Measurements from ENCODE around the gene IFI27L1.

The IFI27L1 gene

DNA sequence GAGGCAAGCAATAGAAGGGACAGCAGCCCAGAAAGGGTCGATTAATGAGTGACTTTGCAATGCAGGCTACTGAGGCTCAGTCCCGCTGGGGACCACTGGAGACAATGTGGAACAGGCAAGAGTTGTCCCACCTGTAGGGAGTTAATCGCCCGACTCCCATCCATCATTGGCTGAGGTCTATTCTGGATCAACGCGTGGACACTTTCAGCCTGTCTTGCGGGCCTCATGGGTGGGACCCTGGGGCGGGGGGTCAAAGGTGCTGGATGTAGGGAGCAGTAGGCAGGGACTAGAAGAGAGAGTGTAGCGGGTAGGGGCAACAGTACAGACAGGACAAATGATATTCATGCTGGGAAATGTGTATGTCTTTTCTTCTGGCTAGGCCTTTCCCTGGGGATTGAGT, 42.2 kb downstream of the IFI27L1 start:
- no peak overlapping the region for H3K4me3 ChIP-seq (ENCODE audit: control insufficient read depth, low read depth, low read length)
- no peak for DNase-seq (ENCODE audit: low read depth)
- TF ChIP-seq, protein P1, sequence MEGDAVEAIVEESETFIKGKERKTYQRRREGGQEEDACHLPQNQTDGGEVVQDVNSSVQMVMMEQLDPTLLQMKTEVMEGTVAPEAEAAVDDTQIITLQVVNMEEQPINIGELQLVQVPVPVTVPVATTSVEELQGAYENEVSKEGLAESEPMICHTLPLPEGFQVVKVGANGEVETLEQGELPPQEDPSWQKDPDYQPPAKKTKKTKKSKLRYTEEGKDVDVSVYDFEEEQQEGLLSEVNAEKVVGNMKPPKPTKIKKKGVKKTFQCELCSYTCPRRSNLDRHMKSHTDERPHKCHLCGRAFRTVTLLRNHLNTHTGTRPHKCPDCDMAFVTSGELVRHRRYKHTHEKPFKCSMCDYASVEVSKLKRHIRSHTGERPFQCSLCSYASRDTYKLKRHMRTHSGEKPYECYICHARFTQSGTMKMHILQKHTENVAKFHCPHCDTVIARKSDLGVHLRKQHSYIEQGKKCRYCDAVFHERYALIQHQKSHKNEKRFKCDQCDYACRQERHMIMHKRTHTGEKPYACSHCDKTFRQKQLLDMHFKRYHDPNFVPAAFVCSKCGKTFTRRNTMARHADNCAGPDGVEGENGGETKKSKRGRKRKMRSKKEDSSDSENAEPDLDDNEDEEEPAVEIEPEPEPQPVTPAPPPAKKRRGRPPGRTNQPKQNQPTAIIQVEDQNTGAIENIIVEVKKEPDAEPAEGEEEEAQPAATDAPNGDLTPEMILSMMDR (conservative IDR thresholded peaks at IDR 0.05; ENCODE audit: control insufficient read depth, insufficient read depth, low read depth, low read length): no peak

DNA sequence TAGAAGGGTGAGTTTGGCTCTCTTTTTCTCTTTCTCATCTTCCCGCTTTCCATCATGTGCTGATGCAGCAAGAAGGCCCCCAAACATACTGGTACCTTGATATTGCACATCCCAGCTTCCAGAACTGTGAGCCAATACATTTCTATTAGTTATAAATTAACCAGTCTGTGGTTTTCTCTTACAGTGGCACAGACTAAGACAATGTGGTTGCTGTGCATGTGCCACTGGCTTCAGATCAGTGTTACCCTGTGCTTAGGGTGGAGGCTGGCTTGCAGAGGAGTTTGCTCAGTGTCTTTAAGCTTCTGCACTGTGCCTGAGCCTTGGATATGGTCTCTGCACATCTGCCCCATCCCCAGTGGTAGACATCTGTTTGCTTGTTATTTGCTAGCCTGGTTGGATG, 42.8 kb downstream of the IFI27L1 start:
- TF ChIP-seq, protein P1 (conservative IDR thresholded peaks at IDR 0.05; ENCODE audit: control insufficient read depth, insufficient read depth, low read depth, low read length): no peak
- no peak overlapping the region for H3K4me3 ChIP-seq (ENCODE audit: control insufficient read depth, low read depth, low read length)
- no peak for DNase-seq (ENCODE audit: low read depth)

DNA sequence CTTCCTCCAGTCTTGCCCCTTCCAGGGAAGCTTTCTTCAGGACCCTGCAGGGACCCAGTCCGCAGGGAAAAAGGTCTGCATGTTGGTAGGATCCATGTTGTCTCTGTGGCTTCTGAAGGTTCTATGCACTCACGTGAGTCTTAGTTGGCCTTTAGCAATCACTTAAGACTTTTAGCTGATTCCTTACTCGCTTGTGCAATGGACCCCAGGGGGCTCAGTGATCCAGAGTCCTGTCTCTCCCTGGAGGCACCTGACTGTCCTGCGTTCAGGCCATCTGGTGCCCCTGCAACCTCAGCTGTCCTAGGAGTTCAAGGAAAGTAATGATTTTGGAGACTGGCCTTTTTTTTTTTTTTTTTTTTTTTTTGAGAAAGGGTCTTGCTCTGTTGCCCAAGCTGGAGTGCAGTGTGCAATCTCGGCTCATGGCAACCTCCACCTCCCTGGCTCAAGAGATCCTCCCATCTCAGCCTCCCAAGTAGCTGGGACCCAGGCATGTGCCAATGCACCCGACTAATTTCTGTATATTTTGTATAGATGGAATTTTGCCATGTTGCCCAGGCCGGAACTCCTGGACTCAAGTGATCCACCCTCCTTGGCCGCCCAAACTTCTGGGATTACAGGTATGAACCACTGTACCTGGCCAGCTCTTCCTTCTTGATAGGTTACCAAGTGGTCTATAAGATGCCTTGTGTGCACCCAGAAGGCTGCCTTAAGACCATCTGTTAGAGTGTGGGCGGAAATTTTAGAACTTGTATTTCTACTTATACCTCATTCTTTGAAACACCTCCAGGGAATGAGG, 43.7 kb downstream of the IFI27L1 start:
- no peak overlapping the region for H3K4me3 ChIP-seq (ENCODE audit: control insufficient read depth, low read depth, low read length)
- DNase-seq (ENCODE audit: low read depth): no peak
- TF ChIP-seq, protein P1 (conservative IDR thresholded peaks at IDR 0.05; ENCODE audit: control insufficient read depth, insufficient read depth, low read depth, low read length): no peak

DNA sequence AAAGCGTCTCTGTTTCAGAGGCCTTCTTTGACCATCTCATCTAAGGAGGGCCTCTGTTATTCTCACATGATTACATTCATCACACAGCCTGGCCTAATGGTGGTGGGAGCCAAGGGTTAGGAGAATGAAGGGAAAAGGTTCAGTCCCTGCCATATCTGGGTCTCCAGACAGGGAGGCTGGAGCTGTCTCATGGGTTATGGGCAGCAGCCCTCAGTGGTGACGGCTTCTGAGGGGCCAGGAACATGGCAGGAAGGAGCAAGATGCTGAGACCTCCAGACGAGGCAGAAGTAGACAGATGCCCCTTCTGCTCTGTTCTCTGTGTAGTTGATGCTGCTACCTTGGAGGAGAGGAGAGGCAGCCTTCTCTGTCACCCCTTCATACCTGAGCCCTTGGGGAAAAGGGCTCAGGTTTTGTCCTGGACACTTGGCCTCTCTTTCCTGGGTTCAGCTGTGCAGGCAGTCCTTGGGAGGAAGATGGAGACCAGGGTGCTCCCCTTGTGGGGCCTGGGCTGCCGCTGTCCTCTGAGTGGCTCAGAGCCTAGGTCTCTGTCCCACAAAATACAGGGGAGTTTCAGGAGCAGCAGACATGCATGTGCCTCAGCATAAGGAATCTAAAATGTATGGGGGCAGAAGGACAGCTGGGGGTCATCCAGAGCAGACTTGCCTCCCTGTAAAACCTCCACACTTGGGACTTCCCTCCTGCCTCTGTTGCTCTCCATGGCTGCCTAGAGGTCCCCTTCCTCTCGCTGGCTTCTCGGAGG, 44.7 kb downstream of the IFI27L1 start:
- no peak overlapping the region for H3K4me3 ChIP-seq (ENCODE audit: control insufficient read depth, low read depth, low read length)
- TF ChIP-seq, protein P1 (conservative IDR thresholded peaks at IDR 0.05; ENCODE audit: control insufficient read depth, insufficient read depth, low read depth, low read length): no peak
- no peak for DNase-seq (ENCODE audit: low read depth)

DNA sequence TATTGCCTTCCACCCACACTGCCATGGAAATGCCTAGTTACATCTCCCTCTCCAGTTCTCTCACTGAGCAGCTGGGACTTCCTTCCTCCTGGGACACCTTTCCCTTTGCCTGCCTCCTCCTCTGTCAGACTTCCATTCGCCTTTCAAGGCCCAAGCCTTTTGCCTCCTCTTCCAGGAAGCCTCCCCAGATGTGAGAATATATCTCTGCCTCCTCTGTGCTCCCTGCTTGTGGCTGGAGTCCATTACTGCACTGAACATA, 45.2 kb downstream of the IFI27L1 start:
- TF ChIP-seq, protein P1 (conservative IDR thresholded peaks at IDR 0.05; ENCODE audit: control insufficient read depth, insufficient read depth, low read depth, low read length): no peak
- no peak for DNase-seq (ENCODE audit: low read depth)
- H3K4me3 ChIP-seq (ENCODE audit: control insufficient read depth, low read depth, low read length): no peak overlapping the region

DNA sequence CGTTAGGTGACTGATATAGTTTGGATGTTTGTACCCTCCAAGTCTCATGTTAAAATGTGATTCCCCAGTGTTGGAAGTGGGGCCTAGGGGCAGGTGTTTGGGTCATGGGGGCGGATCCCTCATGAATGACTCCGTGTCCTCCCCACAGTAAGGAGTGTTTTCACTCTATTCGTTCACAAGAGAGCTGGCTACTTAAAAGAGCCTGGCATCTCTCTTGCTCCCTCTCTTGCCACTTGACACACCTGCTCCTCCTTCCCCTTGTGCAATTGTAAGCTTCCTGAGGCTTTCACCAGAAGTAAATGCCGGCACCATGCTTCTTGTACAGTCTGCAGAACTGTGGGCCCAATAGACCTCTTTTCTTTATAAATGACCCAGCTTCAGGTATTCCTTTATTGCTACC, 45.7 kb downstream of the IFI27L1 start:
- no peak for DNase-seq (ENCODE audit: low read depth)
- TF ChIP-seq, protein P1 (conservative IDR thresholded peaks at IDR 0.05; ENCODE audit: control insufficient read depth, insufficient read depth, low read depth, low read length): no peak

More for the DNA sequence above, 45.7 kb downstream of the IFI27L1 start:
- H3K4me3 ChIP-seq (ENCODE audit: control insufficient read depth, low read depth, low read length): no peak overlapping the region

Measured in fibroblast of mammary gland (primary cell).